ENCODE results near the gene INHBE. TPM values are rescaled to one million over a fixed set of nuclear protein-coding genes. Genes with fewer than 3 reads are reported as not detected.

Gene INHBE
- total and polyA plus RNA-seq, 7 donors, result 0.18 to 6.8 (median 0.57) TPM

- intact Hi-C loops (cut with DNase I), result no loop called here
- DNase-seq (no peak), ATAC-seq (no peak)
- 96% methylated on average over 6 of the region's 6 CpGs for WGBS, 3 donors
- TF ChIP-seq, protein P1, sequence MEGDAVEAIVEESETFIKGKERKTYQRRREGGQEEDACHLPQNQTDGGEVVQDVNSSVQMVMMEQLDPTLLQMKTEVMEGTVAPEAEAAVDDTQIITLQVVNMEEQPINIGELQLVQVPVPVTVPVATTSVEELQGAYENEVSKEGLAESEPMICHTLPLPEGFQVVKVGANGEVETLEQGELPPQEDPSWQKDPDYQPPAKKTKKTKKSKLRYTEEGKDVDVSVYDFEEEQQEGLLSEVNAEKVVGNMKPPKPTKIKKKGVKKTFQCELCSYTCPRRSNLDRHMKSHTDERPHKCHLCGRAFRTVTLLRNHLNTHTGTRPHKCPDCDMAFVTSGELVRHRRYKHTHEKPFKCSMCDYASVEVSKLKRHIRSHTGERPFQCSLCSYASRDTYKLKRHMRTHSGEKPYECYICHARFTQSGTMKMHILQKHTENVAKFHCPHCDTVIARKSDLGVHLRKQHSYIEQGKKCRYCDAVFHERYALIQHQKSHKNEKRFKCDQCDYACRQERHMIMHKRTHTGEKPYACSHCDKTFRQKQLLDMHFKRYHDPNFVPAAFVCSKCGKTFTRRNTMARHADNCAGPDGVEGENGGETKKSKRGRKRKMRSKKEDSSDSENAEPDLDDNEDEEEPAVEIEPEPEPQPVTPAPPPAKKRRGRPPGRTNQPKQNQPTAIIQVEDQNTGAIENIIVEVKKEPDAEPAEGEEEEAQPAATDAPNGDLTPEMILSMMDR (IDR thresholded peaks at IDR 0.05), result no peak
- H3K4me3 ChIP-seq, result no peak overlapping the region
- no peaks in the 10 kb centered on the region for H3K9me3 ChIP-seq
- H3K36me3 ChIP-seq (ENCODE audit: insufficient read depth in 1 of 2, low read depth in 1 of 2), result no peaks in the 10 kb centered on the region
- no peak overlapping the region for H3K27ac ChIP-seq
- no peaks in the 10 kb centered on the region for H3K27me3 ChIP-seq (ENCODE audit: insufficient read depth in 3 of 3, low read length in 2 of 3)
- H3K4me1 ChIP-seq, result no peaks in the 10 kb centered on the region
Measured at GRCh38 chr12:57446292-57446960, 8.7 kb upstream of the INHBE start.

DNA sequence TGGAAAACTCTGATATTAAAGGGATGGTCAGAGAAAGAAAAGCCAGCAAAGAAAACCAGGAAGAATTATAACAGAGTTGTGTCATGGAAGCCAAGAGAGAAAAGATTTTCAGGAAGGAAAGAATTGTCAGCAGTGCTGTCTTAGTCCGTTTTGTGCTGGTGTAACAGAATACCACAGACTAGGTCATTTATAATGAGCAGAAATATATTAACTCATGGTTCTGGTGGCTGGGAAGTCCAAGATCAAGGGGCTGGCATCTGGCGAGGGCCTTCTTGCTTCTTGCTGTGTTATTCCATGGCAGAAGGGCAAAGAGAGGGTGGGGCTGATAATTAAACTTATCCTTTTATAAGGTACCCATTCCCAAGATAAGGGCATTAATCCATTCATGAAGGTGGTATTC is 6.4 kb upstream of the INHBE start:
- ATAC-seq (no peak), DNase-seq (no peak)
- no peaks in the 10 kb centered on the region for H3K36me3 ChIP-seq (ENCODE audit: insufficient read depth in 1 of 2, low read depth in 1 of 2)
- H3K4me3 ChIP-seq, result no peak overlapping the region
- TF ChIP-seq, protein P1 (IDR thresholded peaks at IDR 0.05), result no peak
- 78 to 85% (median 81%) methylated on average over 2 of the region's 2 CpGs for WGBS, 3 donors
- no peaks in the 10 kb centered on the region for H3K9me3 ChIP-seq
- H3K27me3 ChIP-seq (ENCODE audit: insufficient read depth in 3 of 3, low read length in 2 of 3), result no peaks in the 10 kb centered on the region
- no peak overlapping the region for H3K27ac ChIP-seq
- intact Hi-C loops (cut with DNase I), result no loop called here
- H3K4me1 ChIP-seq, result peaks cover 17% of the 10 kb centered on the region

- no peak for ATAC-seq
- intact Hi-C loops (cut with DNase I), result no loop called here
- WGBS, 3 donors, result 94 to 99% (median 96%) methylated on average over 7 of the region's 7 CpGs
- H3K36me3 ChIP-seq (ENCODE audit: insufficient read depth in 1 of 2, low read depth in 1 of 2), result no peaks in the 10 kb centered on the region
- peaks cover 17% of the 10 kb centered on the region for H3K4me1 ChIP-seq
- H3K27ac ChIP-seq, result no peak overlapping the region
- H3K4me3 ChIP-seq, result no peak overlapping the region
- no peak for DNase-seq
- H3K9me3 ChIP-seq, result no peaks in the 10 kb centered on the region
- TF ChIP-seq, protein P1 (IDR thresholded peaks at IDR 0.05), result no peak
- no peaks in the 10 kb centered on the region for H3K27me3 ChIP-seq (ENCODE audit: insufficient read depth in 3 of 3, low read length in 2 of 3)
Measured at GRCh38 chr12:57449375-57449774, 5.7 kb upstream of the INHBE start.

GRCh38 chr12:57450057-57450456 is 5.0 kb upstream of the INHBE start:
- H3K36me3 ChIP-seq (ENCODE audit: insufficient read depth in 1 of 2, low read depth in 1 of 2), result no peaks in the 10 kb centered on the region
- TF ChIP-seq, protein P1 (IDR thresholded peaks at IDR 0.05), result no peak
- ATAC-seq (no peak), DNase-seq (no peak)
- no peak overlapping the region for H3K4me3 ChIP-seq
- H3K9me3 ChIP-seq, result no peaks in the 10 kb centered on the region
- H3K27ac ChIP-seq, result no peak overlapping the region
- H3K27me3 ChIP-seq (ENCODE audit: insufficient read depth in 3 of 3, low read length in 2 of 3), result no peaks in the 10 kb centered on the region
- intact Hi-C loops (cut with DNase I), result loop anchor here in 1 of 2 donors (5.0 kb wide), 1 partner anchor 148 kb away; no protein-coding TSS in a partner anchor
- 79 to 98% (median 89%) methylated on average over 3 of the region's 3 CpGs for WGBS, 3 donors
- peaks cover 22% of the 10 kb centered on the region for H3K4me1 ChIP-seq
